ENCODE measurements around the gene MARCHF4.
"Not testable (repeated sequence)": the region's sequence is repeated elsewhere in the genome, so short reads cannot be mapped to it uniquely, and the experiment has no call there.

MARCHF4 gene

DNA sequence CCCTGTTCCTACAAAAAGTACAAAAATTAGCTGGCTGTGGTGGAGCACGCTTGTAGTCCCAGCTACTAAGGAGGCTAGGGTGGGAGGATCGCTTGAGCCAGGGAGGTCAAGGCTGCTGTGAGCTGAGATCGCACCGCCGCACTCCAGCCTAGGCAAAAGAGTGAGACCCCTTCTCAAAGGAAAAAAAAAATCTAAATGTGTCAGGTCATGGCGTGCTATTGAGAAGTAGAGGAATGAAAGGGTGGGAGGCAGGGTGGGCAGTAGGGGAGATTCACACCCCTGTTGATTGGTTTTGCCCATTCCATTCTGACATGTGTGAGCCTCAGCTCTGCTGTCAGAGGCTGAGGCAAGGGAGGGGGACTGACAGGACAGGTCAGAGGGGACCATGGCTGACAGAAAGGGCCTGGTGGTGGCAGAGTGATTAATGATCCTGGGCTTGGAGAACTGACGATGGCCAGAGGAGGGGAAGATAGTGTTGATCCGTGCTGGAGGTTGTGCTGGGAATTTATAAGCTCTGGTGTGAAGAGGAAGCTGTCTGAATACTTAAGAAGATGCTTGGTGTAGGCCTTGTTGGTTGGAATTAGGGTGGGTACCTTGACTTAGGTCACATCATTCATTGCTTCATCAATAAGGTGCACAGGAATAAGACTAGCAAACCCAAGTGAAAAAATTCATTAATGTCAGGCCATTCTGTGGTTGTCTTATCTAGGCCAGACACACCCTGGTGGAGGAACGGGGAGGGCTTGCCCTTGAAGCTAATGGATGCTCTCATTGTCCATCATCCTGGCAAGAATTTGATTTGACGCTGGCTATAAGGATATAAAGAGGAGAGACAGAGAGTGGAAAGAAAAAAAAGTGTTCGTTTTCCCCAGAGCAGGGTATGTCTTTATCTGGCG is 20.9 kb upstream of the MARCHF4 start:
- in situ Hi-C loops (cut with HindIII; ENCODE audit: low sequenced_read_pairs): no loop called here

DNA sequence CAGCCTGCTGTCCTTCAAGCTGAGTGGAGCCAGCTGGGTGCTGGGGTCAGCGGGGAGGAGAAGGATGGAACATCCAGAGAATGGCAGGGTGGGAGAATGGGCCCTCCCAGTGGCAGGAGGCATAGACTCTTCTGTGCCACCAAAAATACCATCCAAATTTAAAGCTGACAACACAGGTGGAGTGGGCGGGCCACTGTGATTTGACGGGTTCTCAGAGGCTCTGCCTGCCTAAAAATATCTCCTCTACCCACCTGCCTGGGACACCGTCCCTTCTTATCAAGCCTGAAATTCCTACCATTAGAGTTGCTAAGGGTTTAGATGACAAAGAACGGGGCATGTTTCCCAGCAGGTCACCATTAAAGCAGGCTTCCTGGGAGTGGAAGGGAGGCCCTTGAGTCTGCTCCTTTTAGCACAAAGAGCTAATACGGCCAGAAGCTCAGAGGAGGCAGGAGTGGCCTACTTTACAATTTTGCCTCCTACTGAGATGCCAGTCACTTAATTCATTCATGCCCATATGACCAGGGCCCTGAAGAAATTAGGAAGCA is 19.8 kb upstream of the MARCHF4 start:
- in situ Hi-C loops (cut with HindIII; ENCODE audit: low sequenced_read_pairs): no loop called here

DNA sequence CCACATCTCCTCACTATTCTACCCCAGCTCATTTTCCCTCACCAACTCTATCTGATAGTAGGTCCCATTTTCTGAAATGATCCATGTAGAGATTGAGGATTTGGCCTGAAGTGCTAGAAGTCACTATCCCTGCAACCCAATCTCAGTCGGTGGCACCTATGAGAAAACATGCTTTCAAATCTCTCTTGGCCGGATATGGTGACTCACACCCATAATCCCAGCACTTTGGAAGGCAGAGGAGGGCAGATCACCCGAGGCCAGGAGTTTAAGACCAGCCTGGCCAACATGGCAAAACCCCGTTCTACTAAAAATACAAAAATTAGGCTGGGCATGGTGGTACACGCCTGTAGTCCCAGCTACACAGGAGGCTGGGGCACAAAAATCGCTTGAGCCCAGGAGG is 19.1 kb upstream of the MARCHF4 start:
- in situ Hi-C loops (cut with HindIII; ENCODE audit: low sequenced_read_pairs): no loop called here

DNA sequence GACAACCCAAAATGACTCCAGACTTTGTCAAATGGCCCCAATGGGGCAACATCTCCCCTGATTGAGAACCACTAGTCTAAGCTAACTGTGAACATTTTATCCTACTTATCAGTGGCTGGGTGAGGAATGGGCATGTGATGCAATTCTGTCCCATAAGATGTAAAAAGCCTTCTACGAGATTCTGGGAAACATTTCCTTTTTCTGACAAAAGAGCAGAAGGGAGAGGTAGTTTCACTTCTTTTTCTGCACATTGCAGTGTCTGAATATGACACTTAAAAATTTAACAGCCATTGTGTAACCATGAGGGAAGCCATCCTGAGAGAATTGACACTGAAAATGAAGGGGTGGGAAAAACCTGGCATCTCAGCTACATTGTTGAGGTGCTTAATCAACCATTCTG is 17.3 kb upstream of the MARCHF4 start:
- in situ Hi-C loops (cut with HindIII; ENCODE audit: low sequenced_read_pairs): no loop called here

DNA sequence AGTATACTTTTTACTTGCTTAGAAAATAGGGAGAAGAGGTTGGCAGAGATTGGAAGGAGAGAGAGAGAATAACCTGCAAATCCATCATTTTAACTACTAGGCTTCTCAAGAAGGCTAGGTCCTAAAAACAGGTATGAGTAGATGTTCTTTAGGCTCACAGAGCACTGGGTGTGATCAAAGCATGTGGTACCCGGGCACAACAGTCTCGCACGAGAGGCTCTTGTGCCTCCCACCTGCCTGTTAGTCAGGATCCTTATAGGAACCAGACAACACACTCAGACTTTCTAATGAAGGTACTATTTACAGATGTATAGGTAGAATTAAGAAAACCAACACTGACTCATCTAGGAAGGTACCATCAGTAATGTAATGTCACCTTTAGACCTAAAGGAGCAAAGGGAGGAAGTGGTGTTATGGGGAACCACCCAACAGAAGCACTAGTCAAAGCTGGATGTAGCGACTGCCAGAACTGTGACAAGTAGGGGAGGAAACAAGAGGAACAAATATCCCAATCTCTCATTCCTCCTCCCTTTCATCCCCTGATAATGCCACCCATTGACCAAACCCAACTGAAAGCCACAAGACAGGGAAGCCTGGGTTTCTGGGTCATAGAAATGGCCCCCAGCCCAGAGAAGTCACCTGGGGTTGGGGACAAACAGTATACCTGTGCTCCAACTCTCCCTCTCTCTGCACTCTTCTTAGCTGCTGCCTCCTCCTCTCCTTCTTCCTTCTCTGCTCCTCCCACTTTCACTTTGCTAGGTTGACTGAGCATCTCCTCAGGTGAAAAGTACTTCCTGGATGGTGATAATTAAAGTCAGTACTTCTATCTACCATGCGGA is 16.0 kb upstream of the MARCHF4 start:
- in situ Hi-C loops (cut with HindIII; ENCODE audit: low sequenced_read_pairs): no loop called here

DNA sequence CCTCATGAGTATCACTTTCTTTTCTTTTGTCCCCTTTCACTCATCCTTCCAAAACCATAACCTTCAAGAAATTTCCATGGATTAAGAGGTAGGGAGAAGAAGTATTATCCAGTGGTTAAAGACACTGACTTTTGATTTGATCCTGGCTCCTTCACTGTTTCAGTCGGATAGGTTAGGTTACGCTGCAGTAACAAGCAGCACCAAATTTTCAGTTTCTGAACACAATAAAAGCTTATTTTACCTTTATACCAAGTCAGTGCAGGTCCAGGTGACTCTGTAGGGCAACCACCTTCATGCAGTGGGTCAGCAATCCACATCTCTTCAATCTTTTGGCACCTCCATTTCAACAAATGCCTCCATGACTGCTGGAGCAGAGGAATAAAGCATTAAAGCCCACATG is 15.0 kb upstream of the MARCHF4 start:
- in situ Hi-C loops (cut with HindIII; ENCODE audit: low sequenced_read_pairs): no loop called here

DNA sequence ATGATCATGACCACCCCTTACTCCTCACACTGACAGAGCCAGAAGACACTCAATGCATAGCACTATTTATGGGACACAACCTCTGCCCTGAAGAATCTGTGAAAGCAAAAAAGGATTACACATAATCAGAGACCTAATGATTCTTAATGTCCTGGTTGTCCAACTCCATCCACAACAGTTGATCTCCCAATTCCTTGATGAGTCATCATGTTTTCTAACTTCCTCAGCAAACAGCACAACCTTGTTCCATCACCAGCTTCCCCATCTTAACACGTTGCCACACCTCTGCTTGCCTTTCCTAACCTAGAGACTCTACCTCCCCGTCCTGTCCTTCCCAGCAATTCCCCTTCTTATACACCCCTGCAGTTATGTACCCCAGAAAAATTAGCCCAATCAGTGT is 13.2 kb upstream of the MARCHF4 start:
- in situ Hi-C loops (cut with HindIII; ENCODE audit: low sequenced_read_pairs): no loop called here

DNA sequence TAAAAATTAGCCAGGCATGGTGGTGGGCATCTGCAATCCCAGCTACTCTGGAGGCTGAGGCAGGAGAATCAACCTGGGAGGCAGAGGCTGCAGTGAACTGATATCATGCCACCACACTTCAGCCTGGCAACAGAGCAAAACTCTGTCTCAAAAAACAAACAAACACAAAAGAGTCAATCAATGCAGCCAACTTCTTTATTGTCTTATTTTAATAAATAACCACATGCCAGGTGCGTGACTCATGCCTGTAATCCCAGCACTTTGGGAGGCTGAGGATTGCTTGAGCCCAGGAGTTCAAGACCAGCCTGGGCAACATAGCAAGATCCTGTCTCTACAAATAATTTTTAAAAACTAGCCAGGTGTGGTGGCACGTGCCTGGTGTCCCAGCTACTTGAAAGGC is 12.1 kb upstream of the MARCHF4 start:
- in situ Hi-C loops (cut with HindIII; ENCODE audit: low sequenced_read_pairs): not testable (repeated sequence)

DNA sequence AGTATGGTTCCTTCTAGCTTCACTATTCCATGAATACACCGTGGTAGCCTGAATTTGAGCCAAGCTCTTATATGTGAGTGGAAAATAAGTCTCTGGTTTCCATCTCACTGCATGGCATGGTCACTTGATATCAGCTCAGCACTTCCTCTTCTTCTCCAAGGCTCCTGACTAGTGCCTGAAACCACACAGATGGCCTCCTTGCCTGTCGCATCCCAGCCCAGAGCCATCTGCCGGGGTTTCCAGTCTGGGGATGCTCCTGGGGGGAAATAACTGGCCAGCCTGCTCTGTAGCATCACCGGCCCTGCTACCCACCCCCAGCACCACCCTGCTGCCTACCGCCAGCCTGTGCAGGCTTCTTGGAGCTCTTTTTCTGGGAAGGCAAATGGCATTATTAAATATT is 7.7 kb upstream of the MARCHF4 start:
- in situ Hi-C loops (cut with HindIII; ENCODE audit: low sequenced_read_pairs): no loop called here

DNA sequence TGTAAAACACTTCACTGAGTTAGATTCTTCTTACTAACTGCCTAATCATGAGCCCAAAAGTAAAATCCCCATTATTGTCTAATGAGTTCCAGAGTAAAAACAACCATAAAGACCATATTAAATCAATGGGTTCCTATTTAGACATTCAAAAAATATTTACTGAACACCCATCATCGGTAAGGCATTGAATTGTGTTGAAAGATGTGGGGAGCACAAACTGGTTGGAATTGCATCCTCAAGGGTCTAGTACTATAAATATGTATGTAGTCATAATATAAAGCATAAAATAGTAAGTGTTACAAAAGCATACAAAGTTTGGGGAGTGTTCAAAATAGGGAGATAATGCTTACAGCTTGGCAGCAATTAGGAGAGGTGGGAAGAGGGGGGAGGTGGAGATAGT is 3.0 kb upstream of the MARCHF4 start:
- in situ Hi-C loops (cut with HindIII; ENCODE audit: low sequenced_read_pairs): no loop called here

DNA sequence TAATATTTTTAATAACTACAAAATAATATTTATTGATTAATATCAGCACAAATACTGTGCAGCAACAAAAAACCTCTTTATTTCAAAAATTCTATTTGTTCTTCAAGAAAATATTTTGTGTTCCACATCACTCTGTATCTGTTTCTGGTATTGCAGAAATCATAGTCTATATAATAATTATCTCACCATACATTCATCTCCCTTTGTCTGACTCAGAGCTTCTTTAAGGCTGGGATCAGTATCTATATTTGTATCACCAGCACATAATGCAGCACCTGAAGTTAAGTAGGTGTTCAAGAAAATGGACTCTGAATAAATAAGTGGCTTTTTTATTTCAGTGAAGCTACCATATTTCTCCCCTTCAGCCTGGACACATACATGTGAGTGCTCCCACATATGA is 1.6 kb upstream of the MARCHF4 start:
- in situ Hi-C loops (cut with HindIII; ENCODE audit: low sequenced_read_pairs): no loop called here

DNA sequence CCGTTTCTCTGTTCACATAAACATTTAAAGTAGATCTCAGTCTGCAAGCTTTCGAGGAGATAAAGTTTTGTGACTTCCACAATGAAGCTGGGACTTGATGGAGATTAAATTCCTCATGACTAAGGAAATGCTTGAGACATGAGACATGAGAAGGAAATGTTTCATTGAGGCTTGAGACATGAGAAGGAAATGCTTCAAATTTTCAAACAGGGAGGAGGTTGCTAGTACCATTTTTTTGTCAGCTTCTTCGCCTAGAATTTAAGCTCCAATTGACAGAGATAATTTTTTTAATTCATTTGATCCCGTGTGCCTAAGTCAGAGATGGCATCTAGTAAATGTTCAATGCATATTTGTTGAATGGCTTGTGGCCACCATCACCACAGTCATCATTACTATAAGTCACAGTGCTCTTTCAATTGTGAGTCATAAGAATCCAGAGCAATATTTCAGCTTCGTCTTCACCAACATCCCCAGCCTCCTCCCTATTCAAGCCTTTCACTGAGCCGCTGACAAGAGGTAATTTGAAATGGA is 543 bp upstream of the MARCHF4 start:
- in situ Hi-C loops (cut with HindIII; ENCODE audit: low sequenced_read_pairs): no loop called here

DNA sequence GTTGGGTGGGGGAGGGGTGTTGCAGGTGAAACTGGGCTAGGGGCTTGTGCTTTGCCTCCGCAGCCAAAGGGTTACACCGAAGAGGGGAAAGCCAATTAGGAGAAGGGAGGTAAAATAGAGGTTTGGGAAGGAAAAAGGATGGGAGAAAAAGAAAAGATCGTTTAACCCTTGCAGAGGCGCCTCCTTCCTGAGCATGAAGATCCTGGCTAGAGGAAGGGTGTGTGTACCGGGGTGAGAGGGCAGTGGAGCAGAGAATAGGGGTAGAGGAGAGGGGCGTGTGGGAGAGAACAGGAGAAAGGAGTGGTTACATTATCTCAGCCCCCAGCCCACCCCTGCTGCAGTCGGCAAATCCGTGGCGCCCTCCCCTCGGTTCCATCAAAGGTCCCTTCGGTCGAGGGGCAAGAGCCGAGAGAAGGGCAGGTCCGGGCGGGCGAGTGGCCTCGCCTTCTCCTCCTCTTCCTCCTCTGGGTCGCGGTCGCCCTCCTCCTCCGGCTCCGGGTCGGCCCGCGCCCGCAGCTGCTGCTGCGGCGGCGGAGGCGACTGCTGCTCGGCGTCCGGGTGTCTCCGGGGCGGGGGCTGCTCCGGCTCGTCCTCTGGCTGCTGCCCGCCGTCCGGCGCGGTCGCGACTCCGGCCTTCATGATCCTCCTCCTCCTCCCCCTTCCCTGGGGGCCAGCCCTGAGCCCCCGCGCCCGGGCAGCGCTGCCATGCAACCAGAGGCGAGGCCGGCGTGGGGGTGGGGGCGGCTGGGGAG is 1.1 kb downstream of the MARCHF4 start:
- in situ Hi-C loops (cut with HindIII; ENCODE audit: low sequenced_read_pairs): no loop called here

DNA sequence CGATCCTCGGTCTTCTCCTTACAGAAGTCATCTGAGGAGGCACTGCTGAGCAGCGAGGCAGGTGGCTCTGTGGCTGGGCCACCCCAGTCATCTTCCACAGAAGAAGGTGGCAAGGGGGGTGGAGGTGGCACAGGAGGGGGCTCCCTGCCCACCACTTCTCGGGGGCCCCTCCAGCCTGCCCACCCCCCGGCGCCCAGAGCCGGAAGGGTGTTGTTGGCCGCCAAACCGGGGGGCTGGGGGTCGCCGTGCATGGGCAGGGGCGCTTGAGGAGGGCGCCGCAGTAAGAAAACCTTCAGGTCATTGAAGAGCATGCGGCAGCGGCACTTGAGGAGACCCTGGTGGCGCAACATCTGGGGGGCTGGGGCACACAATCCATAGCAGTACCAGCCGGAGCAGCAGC is 2.5 kb downstream of the MARCHF4 start:
- in situ Hi-C loops (cut with HindIII; ENCODE audit: low sequenced_read_pairs): no loop called here

DNA sequence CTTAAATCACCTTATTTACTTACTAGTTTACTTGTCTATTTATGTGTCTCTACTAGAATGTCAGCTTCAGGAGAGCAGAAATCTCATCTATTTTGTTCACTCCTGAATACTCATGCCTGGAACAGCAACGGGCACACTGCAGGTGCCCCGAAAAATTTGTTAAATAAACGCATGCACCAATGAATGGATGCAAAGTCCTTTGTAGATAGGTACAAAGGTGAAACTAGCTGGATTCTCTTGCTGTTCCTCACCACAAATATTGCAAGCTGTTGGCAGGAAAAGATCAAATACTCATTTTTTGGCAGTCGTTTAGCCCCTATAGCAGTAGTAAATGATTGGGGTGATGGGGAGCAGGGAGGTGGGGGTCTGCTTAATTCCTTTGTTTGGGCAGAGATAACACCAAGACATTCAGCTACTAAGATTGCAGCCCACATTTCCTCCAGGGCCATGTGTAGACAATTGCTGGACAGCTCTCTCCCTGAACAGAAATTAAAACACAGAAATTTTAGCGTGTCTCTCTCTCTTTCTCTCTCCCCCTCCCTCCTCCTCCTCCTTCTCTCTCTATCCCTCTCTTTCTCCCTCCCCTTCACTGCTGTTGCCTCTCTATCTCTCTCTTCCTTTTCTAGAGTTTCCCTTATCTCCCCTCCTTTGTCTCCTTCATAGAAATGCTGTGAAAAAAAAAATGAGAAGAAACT is 5.4 kb downstream of the MARCHF4 start:
- in situ Hi-C loops (cut with HindIII; ENCODE audit: low sequenced_read_pairs): no loop called here

DNA sequence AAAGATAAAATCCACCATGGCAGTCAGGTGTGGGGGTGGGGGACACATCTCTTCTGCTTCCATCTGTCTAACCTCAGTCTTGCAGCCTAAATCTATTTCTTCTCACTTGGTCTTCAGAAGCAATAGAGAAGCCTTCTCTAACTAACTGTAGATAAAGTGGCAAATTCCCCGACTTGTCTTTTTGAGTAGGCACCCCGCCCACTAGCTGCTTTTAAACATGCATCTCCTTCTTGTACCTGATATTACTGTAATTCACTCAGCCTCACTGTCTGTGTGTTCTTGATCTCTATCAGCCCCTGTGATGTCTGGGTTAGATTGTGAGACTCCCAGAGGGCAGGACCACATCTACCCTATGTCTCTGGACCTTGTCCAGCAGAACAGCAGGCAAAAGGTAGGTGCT is 6.8 kb downstream of the MARCHF4 start:
- in situ Hi-C loops (cut with HindIII; ENCODE audit: low sequenced_read_pairs): no loop called here

DNA sequence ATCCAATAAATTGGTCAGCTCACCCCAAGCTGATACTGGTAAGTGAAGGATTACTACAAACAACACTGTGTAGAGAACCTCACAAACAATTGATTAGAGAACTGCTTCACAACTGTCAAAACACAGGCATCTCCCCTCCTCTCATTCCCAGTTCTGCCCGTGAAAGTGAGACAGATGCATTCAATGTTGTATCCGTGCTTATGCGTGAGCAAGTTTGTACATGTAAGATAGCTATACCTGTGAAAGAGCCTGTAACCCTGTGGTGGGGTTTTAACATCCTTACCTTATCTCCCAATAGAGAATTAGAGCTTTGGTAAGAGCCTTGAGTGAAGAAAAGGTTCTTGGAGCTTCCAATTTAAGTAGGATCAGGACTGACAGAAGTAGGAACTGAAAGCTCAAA is 9.1 kb downstream of the MARCHF4 start:
- in situ Hi-C loops (cut with HindIII; ENCODE audit: low sequenced_read_pairs): no loop called here

DNA sequence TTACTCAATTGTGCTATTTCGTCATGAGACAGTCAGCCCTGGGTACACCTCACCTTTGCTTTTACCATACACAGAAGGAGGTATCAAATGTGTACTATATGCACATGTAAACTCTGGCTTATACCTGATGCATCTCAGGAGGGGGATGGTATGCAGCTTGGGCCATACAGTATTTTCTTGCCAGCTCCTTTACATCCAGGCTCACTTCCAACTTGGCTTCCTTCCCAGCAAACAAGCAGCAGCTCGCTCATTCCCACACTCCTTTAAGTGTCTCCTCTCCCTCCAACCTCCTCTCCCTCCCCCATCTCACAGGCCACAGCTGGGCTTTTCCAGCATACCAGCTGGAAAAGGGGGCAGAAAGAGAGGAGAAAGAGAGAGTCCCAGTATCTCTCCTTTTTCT is 9.6 kb downstream of the MARCHF4 start:
- in situ Hi-C loops (cut with HindIII; ENCODE audit: low sequenced_read_pairs): no loop called here

DNA sequence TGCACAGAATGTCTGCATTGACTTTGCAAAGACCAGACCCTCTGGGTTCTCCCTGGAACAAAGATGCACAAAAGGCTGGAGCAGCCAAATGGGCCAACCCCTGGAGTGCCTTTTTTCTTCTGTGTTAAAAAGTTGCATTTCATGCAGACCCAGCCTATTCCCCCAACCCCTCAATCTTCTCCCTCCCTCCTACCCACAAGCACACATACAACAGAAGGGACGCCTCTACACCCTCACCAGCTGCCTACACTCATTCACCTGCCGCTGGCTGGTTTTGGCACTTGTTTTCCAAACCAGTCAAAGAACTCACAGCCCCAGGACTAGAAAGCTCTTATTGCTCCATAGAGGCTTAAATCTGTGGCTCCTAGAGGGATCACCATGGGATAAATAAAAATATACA is 16.6 kb downstream of the MARCHF4 start:
- in situ Hi-C loops (cut with HindIII; ENCODE audit: low sequenced_read_pairs): no loop called here

DNA sequence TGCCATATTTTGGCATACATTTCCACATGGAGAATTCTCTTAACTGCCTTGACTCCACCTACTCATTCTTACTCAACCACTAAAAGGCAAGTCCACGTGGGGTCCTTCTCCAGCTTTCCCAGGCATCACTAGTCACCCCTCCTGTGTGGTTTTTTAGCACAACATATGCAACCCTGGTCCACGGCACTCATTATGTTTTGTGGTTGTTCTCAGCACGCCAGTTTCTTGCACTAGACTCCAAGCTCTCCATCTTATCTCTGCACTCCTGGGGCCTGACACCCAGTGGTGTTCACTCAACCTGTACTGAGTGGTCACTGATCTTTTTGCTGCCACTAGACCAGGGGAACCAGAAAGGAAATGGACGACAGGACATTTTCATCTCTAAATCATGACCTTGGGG is 18.0 kb downstream of the MARCHF4 start:
- in situ Hi-C loops (cut with HindIII; ENCODE audit: low sequenced_read_pairs): no loop called here

All from endothelial cell of hepatic sinusoid (primary cell).